DOHH2 (cell line): ENCODE results near the gene CLEC4E.

Source experiments
- H3F3A ChIP-seq: fragments of 200-600 bp; sonication (generic), shearing (Covaris generic); 2 replicates; pipeline ENCODE4 v1.6.0; 2016; ENCODE audit warnings: antibody characterized with exemption, mild to moderate bottlenecking; ENCODE audit not compliant: control insufficient read depth, insufficient read depth
- H3K27ac ChIP-seq: fragments of 200-600 bp; sonication (generic); 2 replicates; pipeline ENCODE4 v1.5.1; 2014; ENCODE audit warnings: low read depth, mild to moderate bottlenecking, low read length, moderate library complexity
- H3K27me3 ChIP-seq: fragments of 200-600 bp; sonication (generic); 2 replicates; pipeline ENCODE4 v1.6.1; 2014; ENCODE audit warnings: mild to moderate bottlenecking, low read length, mixed read lengths; ENCODE audit not compliant: control insufficient read depth
- H3K36me3 ChIP-seq: fragments of 200-600 bp; sonication (generic); 2 replicates; pipeline ENCODE4 v1.6.1; 2014; ENCODE audit warnings: mild to moderate bottlenecking, low read length, moderate library complexity, mixed read lengths; ENCODE audit not compliant: control insufficient read depth
- H3K4me1 ChIP-seq: fragments of 200-600 bp; sonication (generic); 2 replicates; pipeline ENCODE4 v1.6.1; 2014; ENCODE audit warnings: mild to moderate bottlenecking, low read length, mixed read lengths; ENCODE audit not compliant: control insufficient read depth
- H3K4me2 ChIP-seq: fragments of 200-600 bp; sonication (generic); 2 replicates; pipeline ENCODE4 v1.6.0; 2014; ENCODE audit warnings: mild to moderate bottlenecking, low read length, moderate library complexity
- H3K4me3 ChIP-seq: fragments of 200-600 bp; sonication (generic); 2 replicates; pipeline ENCODE4 v1.5.1; 2014; ENCODE audit warnings: mild to moderate bottlenecking, low read length, mixed read lengths
- H3K79me2 ChIP-seq: fragments of 200-600 bp; sonication (generic); 2 replicates; pipeline ENCODE4 v1.6.1; 2014; ENCODE audit warnings: mild to moderate bottlenecking, low read length, mixed read lengths; ENCODE audit not compliant: control insufficient read depth
- H3K9me2 ChIP-seq: fragments of 200-600 bp; sonication (generic); replicated peaks from 2 replicates; pipeline ENCODE4 v1.6.1; 2014; ENCODE audit warnings: mild to moderate bottlenecking, low read length, mixed read lengths; ENCODE audit not compliant: control insufficient read depth
- H3K9me3 ChIP-seq: fragments of 200-600 bp; sonication (generic); 2 replicates; pipeline ENCODE4 v1.6.1; 2014; ENCODE audit warnings: antibody characterized with exemption, low read length, mixed read lengths; ENCODE audit not compliant: control insufficient read depth, insufficient read depth
- H4K20me1 ChIP-seq: fragments of 200-600 bp; sonication (generic); 2 replicates; pipeline ENCODE4 v1.6.0; 2014; ENCODE audit warnings: low read depth, mild to moderate bottlenecking, antibody characterized with exemption, low read length, moderate library complexity; ENCODE audit not compliant: control insufficient read depth, insufficient read depth
- CTCF ChIP-seq: fragments of 200-600 bp; sonication (generic); IDR thresholded peaks from one replicate; pipeline ENCODE4 v1.5.1; 2014; ENCODE audit warnings: antibody characterized with exemption, mild to moderate bottlenecking, low read depth, low read length; ENCODE audit not compliant: poor library complexity, severe bottlenecking
- EZH2phosphoT487 ChIP-seq: fragments of 200-600 bp; sonication (generic); IDR thresholded peaks from 2 replicates; pipeline ENCODE4 v1.6.1; 2017; ENCODE audit warnings: borderline replicate concordance, mild to moderate bottlenecking, antibody characterized with exemption, low read length, moderate library complexity, mixed read lengths

The CLEC4E gene

GRCh38 chr12:8527250-8528130 lies 13.2 kb downstream of the CLEC4E start:
- Histone ChIP-seq H3K36me3 (no peaks in the 10 kb centered on the region), H3K9me2 (no peaks in the 10 kb centered on the region), H3K9me3 (no peaks in the 10 kb centered on the region), H3F3A (no peaks in the 10 kb centered on the region), H3K79me2 (no peaks in the 10 kb centered on the region), H3K4me2 (no peak overlapping the region), H3K4me1 (peaks cover 5% of the 10 kb centered on the region; the same call in 1 of the 2 replicates), H3K27ac (no peak overlapping the region), H4K20me1 (no peaks in the 10 kb centered on the region), H3K27me3 (no peaks in the 10 kb centered on the region), H3K4me3 (no peak overlapping the region)
- TF ChIP-seq CTCF: no peak
- no peak for TF ChIP-seq EZH2phosphoT487

GRCh38 chr12:8519171-8519570 lies 21.5 kb downstream of the CLEC4E start:
- Histone ChIP-seq H3K27me3 (peaks cover 23% of the 10 kb centered on the region), H3K9me3 (no peaks in the 10 kb centered on the region), H3K9me2 (no peaks in the 10 kb centered on the region), H3K27ac (no peak overlapping the region), H3F3A (no peaks in the 10 kb centered on the region), H3K36me3 (no peaks in the 10 kb centered on the region), H3K79me2 (no peaks in the 10 kb centered on the region), H3K4me3 (no peak overlapping the region), H4K20me1 (no peaks in the 10 kb centered on the region), H3K4me2 (no peak overlapping the region), H3K4me1 (no peaks in the 10 kb centered on the region)
- TF ChIP-seq CTCF: no peak
- TF ChIP-seq EZH2phosphoT487: no peak

GRCh38 chr12:8517971-8518370 lies 22.7 kb downstream of the CLEC4E start:
- no peak overlapping the region for H3K4me3 ChIP-seq
- no peak overlapping the region for H3K4me2 ChIP-seq
- H3K4me1 ChIP-seq: no peaks in the 10 kb centered on the region
- no peaks in the 10 kb centered on the region for H3K9me2 ChIP-seq
- no peak overlapping the region for H3K27ac ChIP-seq
- no peaks in the 10 kb centered on the region for H3K79me2 ChIP-seq
- no peaks in the 10 kb centered on the region for H3K36me3 ChIP-seq
- no peaks in the 10 kb centered on the region for H4K20me1 ChIP-seq
- no peaks in the 10 kb centered on the region for H3F3A ChIP-seq
- TF ChIP-seq CTCF: no peak
- no peak for TF ChIP-seq EZH2phosphoT487
- H3K27me3 ChIP-seq: peaks cover 26% of the 10 kb centered on the region
- no peaks in the 10 kb centered on the region for H3K9me3 ChIP-seq
